Measurements from ENCODE around the gene SYT7. TPM values are rescaled to one million over a fixed set of nuclear protein-coding genes. Genes with fewer than 3 reads are reported as not detected.
"Not testable (repeated sequence)": the region's sequence is repeated elsewhere in the genome, so short reads cannot be mapped to it uniquely, and the experiment has no call there.

The SYT7 gene
- total RNA-seq, 1 donor from 2014 or later: not detected

DNA sequence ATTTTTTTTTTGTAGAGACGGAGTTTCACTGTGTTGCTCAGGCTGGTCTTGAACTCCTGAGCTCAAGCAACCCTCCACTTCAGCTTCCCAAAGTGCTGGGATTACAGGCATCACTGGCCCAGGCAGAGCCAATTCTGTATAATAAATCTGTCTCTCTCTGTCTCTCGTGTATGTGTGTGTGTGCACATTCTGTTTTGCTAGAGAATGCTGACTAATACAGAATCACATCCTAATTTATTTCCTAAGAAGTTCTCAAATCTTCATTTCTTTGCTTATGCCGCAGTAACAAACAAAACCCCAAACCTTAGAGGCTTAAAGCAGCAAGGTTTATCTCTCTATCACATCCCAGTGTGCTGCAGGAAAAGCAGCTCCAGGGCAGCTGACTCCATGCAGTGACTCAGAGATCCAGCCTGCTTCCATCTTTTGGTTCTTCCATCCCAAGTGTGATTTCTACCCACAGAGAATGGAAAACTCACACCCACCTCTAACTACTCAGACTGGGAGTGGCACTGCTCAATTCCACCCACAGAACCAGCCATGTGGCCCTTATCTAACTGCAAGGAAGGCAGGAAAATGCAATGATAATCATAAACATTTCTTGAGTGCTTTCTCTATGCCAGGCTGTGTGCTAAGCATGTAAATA lies 107.4 kb downstream of the SYT7 start:
- no peak for DNase-seq
- intact Hi-C loops (cut with micrococcal nuclease): no loop called here
- ChIA-PET CTCF (no interaction called here), POLR2A (no interaction called here)
- Mint-ChIP-seq H3K27me3 (peaks cover 2% of the 10 kb centered on the region), H3K27ac (no peak overlapping the region), H3K4me1 (no peaks in the 10 kb centered on the region), H3K4me3 (no peak overlapping the region), H3K36me3 (ENCODE audit: low read depth) (peaks cover 26% of the 10 kb centered on the region), H3K9me3 (no peaks in the 10 kb centered on the region)
- TF ChIP-seq, protein P1, sequence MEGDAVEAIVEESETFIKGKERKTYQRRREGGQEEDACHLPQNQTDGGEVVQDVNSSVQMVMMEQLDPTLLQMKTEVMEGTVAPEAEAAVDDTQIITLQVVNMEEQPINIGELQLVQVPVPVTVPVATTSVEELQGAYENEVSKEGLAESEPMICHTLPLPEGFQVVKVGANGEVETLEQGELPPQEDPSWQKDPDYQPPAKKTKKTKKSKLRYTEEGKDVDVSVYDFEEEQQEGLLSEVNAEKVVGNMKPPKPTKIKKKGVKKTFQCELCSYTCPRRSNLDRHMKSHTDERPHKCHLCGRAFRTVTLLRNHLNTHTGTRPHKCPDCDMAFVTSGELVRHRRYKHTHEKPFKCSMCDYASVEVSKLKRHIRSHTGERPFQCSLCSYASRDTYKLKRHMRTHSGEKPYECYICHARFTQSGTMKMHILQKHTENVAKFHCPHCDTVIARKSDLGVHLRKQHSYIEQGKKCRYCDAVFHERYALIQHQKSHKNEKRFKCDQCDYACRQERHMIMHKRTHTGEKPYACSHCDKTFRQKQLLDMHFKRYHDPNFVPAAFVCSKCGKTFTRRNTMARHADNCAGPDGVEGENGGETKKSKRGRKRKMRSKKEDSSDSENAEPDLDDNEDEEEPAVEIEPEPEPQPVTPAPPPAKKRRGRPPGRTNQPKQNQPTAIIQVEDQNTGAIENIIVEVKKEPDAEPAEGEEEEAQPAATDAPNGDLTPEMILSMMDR (IDR thresholded peaks at IDR 0.05): no peak
- no peak for ATAC-seq (ENCODE audit: low read depth)

DNA sequence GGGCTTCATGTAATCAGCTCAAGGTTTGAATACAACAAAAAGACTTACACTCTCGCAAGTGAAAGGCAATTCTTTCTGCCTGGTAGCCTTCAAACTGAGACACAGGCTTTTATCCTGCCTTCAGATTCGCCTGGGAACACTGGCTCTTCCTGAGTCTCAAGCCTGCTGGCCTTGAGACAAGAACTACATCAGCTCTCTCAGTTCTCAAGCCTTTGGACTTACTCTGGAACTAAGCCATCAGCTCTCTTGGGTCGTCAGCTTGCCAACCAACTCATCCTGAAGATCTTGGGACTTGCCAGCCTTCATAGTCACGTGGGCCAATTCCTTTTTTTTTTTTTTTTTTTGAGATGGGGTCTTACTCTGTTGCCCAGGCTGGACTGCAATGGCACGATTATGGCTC lies 108.0 kb downstream of the SYT7 start:
- ATAC-seq (ENCODE audit: low read depth) (no peak), DNase-seq (no peak)
- Mint-ChIP-seq H3K9me3 (no peaks in the 10 kb centered on the region), H3K4me1 (no peaks in the 10 kb centered on the region), H3K27ac (no peak overlapping the region), H3K4me3 (no peak overlapping the region), H3K36me3 (ENCODE audit: low read depth) (peaks cover 32% of the 10 kb centered on the region), H3K27me3 (no peaks in the 10 kb centered on the region)
- TF ChIP-seq, protein P1 (IDR thresholded peaks at IDR 0.05): no peak
- POLR2A ChIA-PET: no interaction called here
- CTCF ChIA-PET: no interaction called here
- intact Hi-C loops (cut with micrococcal nuclease): no loop called here

DNA sequence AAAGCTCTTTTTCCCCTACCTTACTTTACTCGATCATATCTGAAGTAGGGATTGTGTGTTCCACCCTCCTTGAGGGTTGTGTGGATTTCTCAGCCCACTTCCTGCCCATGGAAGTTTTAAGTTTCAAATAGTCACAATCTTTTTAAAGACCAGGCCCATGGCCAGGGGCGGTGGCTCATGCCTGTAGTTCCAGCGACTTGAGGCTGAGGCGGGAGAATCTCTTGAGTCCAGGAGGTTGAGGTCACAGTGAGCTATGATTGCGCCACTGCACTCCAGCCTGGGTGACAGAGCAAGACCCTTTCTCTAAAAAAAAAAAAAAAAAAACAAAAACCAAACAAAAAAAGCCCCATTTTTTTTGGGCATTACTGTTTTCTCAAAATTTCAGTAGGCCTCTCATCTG lies 108.6 kb downstream of the SYT7 start:
- no peak overlapping the region for H3K27ac Mint-ChIP-seq
- H3K36me3 Mint-ChIP-seq (ENCODE audit: low read depth): peaks cover 38% of the 10 kb centered on the region
- intact Hi-C loops (cut with micrococcal nuclease): no loop called here
- no peak overlapping the region for H3K4me3 Mint-ChIP-seq
- no peaks in the 10 kb centered on the region for H3K4me1 Mint-ChIP-seq
- peaks cover 2% of the 10 kb centered on the region for H3K9me3 Mint-ChIP-seq
- TF ChIP-seq, protein P1 (IDR thresholded peaks at IDR 0.05): no peak
- ChIA-PET CTCF (no interaction called here), POLR2A (interaction anchor here (0.7 kb wide), 1 partner anchor 190 kb away, joined by 5 read pairs; no protein-coding TSS in a partner anchor)
- DNase-seq (no peak), ATAC-seq (ENCODE audit: low read depth) (no peak)
- H3K27me3 Mint-ChIP-seq: no peaks in the 10 kb centered on the region

DNA sequence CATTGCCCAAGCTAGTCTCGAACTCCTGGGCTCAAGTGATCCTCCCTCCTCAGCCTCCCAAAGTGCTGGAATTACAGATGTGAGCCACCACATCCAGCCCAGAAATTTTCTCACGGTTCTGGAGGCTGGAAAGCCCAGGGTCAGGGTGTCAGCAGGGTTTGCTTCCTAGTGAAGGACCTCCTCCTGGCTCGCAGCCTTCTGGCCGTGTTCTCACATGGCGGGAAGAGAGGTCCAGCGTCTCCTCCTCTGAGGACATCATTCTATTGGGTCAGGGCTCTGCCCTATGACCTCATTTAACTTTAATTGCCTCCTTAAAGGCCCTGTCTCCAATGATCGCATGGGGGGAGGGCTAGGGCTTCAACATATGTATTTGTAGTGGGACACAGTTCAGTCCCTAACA lies 112.9 kb downstream of the SYT7 start:
- CTCF ChIA-PET: no interaction called here

DNA sequence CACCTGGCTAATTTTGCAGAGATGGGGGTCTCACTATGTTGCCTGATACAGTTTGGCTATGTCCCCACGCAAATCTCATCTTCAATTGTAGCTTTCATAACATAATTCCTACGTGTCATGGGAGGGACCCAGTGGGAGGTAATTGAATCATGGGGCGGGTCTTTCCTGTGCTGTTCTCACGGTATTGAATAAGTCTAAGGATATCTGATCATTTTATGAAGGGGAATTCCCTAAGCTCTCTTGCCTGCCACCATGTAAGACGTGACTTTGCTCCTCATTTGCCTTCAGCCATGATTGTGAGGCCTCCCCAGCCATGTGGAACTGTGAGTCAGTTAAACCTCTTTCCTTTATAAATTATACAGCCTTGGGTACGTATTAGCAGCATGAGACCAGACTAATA lies 113.3 kb downstream of the SYT7 start:
- H3K4me1 Mint-ChIP-seq; intact Hi-C loops (cut with micrococcal nuclease); H3K4me3 Mint-ChIP-seq; DNase-seq; H3K9me3 Mint-ChIP-seq; H3K27me3 Mint-ChIP-seq; H3K27ac Mint-ChIP-seq; ATAC-seq (ENCODE audit: low read depth): not testable (repeated sequence)
- POLR2A ChIA-PET: interaction anchor here (0.5 kb wide), 1 partner anchor 40 kb away, joined by 16 read pairs; no protein-coding TSS in a partner anchor
- peaks cover 41% of the 10 kb centered on the region for H3K36me3 Mint-ChIP-seq (ENCODE audit: low read depth)
- CTCF ChIA-PET: interaction anchor here (0.6 kb wide), 1 partner anchor 21 kb away, joined by 3 read pairs; no protein-coding TSS in a partner anchor

More for the DNA sequence above, 112.9 kb downstream of the SYT7 start:
- Mint-ChIP-seq H3K27ac (no peak overlapping the region), H3K4me1 (no peaks in the 10 kb centered on the region), H3K9me3 (peaks cover 2% of the 10 kb centered on the region), H3K4me3 (no peak overlapping the region), H3K27me3 (no peaks in the 10 kb centered on the region), H3K36me3 (ENCODE audit: low read depth) (peaks cover 45% of the 10 kb centered on the region)
- no peak for DNase-seq
- POLR2A ChIA-PET: interaction anchor here (0.5 kb wide), 1 partner anchor 41 kb away, joined by 16 read pairs; no protein-coding TSS in a partner anchor
- no peak for ATAC-seq (ENCODE audit: low read depth)
- TF ChIP-seq, protein P1 (IDR thresholded peaks at IDR 0.05): no peak
- intact Hi-C loops (cut with micrococcal nuclease): no loop called here

Other genes with a start within 250 kb of the SYT7 start
- gene DDB1, start 248.0 kb downstream of the SYT7 start, total RNA-seq: 201 and 218 TPM in 2 replicates
- gene TKFC, start 247.8 kb downstream of the SYT7 start, total RNA-seq: 59.8 and 63.9 TPM in 2 replicates
- gene CYB561A3, start 219.2 kb downstream of the SYT7 start, total RNA-seq: 397 and 433 TPM in 2 replicates
- 69.7 and 81.2 TPM in 2 replicates for gene TMEM138, start 218.7 kb downstream of the SYT7 start, total RNA-seq
- gene TMEM216, start 188.5 kb downstream of the SYT7 start, total RNA-seq: 18.4 and 18.7 TPM in 2 replicates
- 109 and 124 TPM in 2 replicates for gene CPSF7, start 151.1 kb downstream of the SYT7 start, total RNA-seq
- 51.0 and 51.9 TPM in 2 replicates for gene SDHAF2, start 151.0 kb downstream of the SYT7 start, total RNA-seq
- gene LRRC10B, start 72.3 kb downstream of the SYT7 start, total RNA-seq: not detected in 2 replicates
- gene DAGLA, start 99.3 kb upstream of the SYT7 start, total RNA-seq: not detected in 2 replicates
- 0.78 and 1.0 TPM in 2 replicates for gene MYRF, start 171.6 kb upstream of the SYT7 start, total RNA-seq
- 87.4 and 94.0 TPM in 2 replicates for gene TMEM258, start 211.5 kb upstream of the SYT7 start, total RNA-seq
- 23.9 and 25.4 TPM in 2 replicates for gene FEN1, start 211.8 kb upstream of the SYT7 start, total RNA-seq
- gene FADS1, start 235.9 kb upstream of the SYT7 start, total RNA-seq: 19.6 and 23.3 TPM in 2 replicates
- 10.9 and 13.4 TPM in 2 replicates for gene FADS2, start 247.2 kb upstream of the SYT7 start, total RNA-seq

Data from activated B cell treated with CpG ODN at 0.5 μM for 24 hours (primary cell).